D721Med (cell line): ENCODE measurements around the gene SBNO2.

Source experiments
- DNase-seq: peaks from one replicate; pipeline ENCODE4 v3.0.0; 2011; ENCODE audit warnings: low spot score; ENCODE audit not compliant: insufficient read length
- FAIRE-seq: peaks from 2 replicates; lab custom pipeline; 2011; peaks lifted over from hg19 to GRCh38; lab: Jason Lieb, UNC
- CTCF ChIP-seq: IDR thresholded peaks from 2 replicates; pipeline ENCODE4 v1.5.1; 2012; ENCODE audit warnings: mild to moderate bottlenecking, control low read depth; ENCODE audit not compliant: insufficient read depth; ENCODE audit errors: missing control alignments

The SBNO2 gene

GRCh38 chr19:1113986-1114483 lies 60.0 kb downstream of the SBNO2 start:
- no peak for TF ChIP-seq CTCF
- no peak for DNase-seq
- no peak for FAIRE-seq

DNA sequence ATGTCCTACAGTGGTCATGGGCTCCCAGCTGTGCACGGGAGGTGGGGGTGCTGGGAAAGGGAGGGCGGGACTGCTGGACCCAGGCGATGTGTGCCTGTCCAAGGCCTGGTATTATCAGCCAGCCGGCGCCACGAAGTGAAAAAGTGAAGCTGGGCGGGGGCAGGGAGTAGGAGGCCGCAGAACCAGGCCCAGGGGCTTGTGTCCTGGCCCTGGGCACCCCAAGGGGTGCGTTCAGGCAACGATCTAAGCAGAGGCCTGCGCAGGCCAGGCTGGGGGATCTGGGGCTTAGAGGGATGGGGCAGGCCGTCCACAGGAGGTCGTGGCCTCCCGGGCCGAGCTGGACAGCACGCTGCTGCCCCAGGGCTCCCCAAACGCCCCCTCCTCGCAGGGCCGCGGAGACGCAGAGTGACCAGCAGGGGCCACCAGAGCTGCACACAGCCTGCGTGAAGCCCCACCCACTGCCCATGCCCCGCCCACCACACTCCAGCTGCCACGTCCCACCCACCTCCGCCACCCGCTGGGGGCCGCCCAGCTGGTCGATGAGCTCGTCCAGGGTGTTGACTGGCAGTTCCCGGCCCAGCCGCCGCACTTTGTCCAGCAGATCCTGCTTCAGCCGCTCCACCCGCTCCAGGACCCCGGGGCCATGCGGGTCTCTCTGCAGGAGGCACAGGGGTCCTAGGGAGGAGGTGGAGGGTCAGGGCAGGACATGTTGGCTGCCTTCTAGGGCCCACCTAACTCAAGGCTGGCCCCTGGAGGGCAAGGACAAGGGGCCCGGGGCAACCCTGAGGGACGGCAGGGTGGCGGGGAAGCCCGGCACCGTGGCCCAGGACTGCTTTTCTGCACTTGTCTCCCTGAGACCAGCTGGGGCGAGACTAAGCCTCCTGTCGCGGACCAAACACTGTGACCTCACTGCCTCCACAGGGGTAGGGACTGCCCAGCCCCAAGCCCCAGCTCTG lies 60.8 kb downstream of the SBNO2 start:
- no peak for FAIRE-seq
- peak; percentile 100 for DNase-seq
- TF ChIP-seq CTCF = peak; percentile 73

DNA sequence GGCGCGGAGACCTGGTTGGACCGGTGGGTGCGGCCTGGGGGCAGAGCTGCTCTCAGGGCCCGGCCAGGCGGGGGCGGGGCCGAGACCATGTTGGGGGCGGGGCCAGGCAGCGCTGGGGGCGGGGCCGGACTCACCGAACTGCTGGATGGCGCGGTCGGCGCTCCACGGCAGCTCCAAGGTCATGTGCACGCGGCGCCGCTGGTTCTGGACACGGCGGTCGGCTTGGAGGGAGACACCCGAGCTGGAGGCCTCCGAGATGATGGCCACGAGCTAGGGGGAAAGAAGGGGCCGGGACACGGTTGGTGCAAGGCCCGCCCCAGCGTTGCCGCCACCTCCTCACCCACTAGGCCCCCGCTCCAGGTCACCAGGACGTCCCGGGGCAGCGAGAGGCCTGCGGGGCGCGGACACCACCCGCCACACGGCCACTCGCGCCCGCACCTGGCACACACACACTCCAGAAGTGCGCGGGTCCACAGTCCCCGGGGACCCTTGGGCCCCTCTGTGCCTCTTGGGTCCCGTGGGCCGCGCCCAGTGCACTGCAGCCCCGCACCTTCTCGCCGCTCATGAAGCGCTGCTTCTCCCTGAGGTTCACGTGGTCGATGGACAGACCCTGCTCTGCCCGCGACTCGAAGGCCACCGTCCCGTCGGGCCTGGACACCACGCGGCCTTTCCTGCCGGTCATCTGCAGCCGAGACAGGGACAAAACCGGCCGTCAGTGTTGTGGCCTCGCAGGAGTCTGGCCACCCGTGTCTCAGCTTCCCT lies 61.6 kb downstream of the SBNO2 start:
- DNase-seq (no peak), FAIRE-seq (no peak)
- no peak for TF ChIP-seq CTCF

DNA sequence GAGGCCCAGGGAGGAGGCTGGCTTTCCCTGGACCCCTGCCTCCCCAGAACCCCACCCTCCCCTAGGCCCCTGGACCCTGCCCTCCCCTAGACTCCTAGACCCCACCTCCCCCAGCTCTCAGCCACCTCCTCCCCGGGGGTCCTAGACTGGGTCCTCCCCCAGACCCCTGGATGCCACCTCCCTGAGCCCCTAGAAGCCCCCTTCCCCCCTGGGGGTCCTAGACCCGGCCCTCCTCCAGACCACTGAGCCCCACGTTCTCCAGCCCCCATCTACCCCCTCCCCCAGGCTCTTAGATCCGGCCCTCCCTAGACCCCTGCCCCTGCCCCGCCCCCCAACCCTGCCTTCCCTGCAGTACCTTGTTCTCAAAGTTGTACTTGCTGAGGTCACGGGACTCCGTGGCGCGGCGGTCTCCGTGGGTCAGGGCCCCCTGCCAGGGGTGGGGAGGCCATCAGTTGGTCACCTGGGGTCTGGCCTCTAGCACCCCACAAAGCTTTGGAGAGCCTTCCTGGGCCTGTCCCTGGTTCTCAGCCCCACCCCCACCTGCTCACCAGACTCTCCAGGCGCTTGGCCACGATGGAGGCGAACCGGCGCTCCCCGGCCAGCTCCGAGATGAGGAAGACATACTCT lies 62.3 kb downstream of the SBNO2 start:
- no peak for TF ChIP-seq CTCF
- FAIRE-seq (no peak), DNase-seq (no peak)

GRCh38 chr19:1110809-1111640 lies 63.0 kb downstream of the SBNO2 start:
- FAIRE-seq = no peak

More at GRCh38 chr19:1110809-1111640, 63.0 kb downstream of the SBNO2 start:
- DNase-seq = no peak
- TF ChIP-seq CTCF = no peak
